ENCODE results near the gene SETD4. TPM values are rescaled to one million over a fixed set of nuclear protein-coding genes. Genes with fewer than 3 reads are reported as not detected.

The SETD4 gene, protein sequence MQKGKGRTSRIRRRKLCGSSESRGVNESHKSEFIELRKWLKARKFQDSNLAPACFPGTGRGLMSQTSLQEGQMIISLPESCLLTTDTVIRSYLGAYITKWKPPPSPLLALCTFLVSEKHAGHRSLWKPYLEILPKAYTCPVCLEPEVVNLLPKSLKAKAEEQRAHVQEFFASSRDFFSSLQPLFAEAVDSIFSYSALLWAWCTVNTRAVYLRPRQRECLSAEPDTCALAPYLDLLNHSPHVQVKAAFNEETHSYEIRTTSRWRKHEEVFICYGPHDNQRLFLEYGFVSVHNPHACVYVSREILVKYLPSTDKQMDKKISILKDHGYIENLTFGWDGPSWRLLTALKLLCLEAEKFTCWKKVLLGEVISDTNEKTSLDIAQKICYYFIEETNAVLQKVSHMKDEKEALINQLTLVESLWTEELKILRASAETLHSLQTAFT
- total RNA-seq (2021; fragmentation: NEBNext Ultra II Directional; extraction: Animal tissue kit (Norgen Biotek cat#: 25700)): 10 to 100 TPM in 1 of 6 experiments, 1 to 10 TPM in 5; 7.6 to 10.1 (median 8.7) TPM
- long read RNA-seq, partial matches to known transcripts: 2 of 5 reads
- long read RNA-seq, other reads (novel, unspliced or antisense): 3 of 5 reads

- Mint-ChIP-seq H3K9me3 (no peaks in the 10 kb centered on the region), H3K36me3 (ENCODE audit: low read depth) (peaks cover 27% of the 10 kb centered on the region), H3K4me3 (peak within 1 kb of the TSS; percentile 95), H3K4me1 (ENCODE audit: low read depth) (peaks cover 23% of the 10 kb centered on the region), H3K27ac (peak within 1 kb of the TSS; percentile 96), H3K27me3 (ENCODE audit: insufficient read depth) (peaks cover 1% of the 10 kb centered on the region)
- peak; percentile 94 for DNase-seq
- TF ChIP-seq, protein P1, sequence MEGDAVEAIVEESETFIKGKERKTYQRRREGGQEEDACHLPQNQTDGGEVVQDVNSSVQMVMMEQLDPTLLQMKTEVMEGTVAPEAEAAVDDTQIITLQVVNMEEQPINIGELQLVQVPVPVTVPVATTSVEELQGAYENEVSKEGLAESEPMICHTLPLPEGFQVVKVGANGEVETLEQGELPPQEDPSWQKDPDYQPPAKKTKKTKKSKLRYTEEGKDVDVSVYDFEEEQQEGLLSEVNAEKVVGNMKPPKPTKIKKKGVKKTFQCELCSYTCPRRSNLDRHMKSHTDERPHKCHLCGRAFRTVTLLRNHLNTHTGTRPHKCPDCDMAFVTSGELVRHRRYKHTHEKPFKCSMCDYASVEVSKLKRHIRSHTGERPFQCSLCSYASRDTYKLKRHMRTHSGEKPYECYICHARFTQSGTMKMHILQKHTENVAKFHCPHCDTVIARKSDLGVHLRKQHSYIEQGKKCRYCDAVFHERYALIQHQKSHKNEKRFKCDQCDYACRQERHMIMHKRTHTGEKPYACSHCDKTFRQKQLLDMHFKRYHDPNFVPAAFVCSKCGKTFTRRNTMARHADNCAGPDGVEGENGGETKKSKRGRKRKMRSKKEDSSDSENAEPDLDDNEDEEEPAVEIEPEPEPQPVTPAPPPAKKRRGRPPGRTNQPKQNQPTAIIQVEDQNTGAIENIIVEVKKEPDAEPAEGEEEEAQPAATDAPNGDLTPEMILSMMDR (IDR thresholded peaks at IDR 0.05): no peak
Measured at GRCh38 chr21:36060159-36060921, at the start of gene SETD4. TSS of gene SETD4 (minus strand) at chr21:36060526. CDS start at chr21:36058888, 1,638 bp downstream.

- no peak for DNase-seq
- TF ChIP-seq, protein P1 (IDR thresholded peaks at IDR 0.05): no peak
- no peaks in the 10 kb centered on the region; the same call in 1 of the 2 replicates for H3K9me3 Mint-ChIP-seq
- H3K27me3 Mint-ChIP-seq (ENCODE audit: insufficient read depth): peaks cover 10% of the 10 kb centered on the region
- H3K27ac Mint-ChIP-seq: no peak overlapping the region
- H3K4me1 Mint-ChIP-seq (ENCODE audit: low read depth): peaks cover 28% of the 10 kb centered on the region
- H3K4me3 Mint-ChIP-seq: no peak overlapping the region
- H3K36me3 Mint-ChIP-seq (ENCODE audit: low read depth): no peaks in the 10 kb centered on the region
Measured at GRCh38 chr21:36109868-36110267, 49.5 kb upstream of the SETD4 start.

DNA sequence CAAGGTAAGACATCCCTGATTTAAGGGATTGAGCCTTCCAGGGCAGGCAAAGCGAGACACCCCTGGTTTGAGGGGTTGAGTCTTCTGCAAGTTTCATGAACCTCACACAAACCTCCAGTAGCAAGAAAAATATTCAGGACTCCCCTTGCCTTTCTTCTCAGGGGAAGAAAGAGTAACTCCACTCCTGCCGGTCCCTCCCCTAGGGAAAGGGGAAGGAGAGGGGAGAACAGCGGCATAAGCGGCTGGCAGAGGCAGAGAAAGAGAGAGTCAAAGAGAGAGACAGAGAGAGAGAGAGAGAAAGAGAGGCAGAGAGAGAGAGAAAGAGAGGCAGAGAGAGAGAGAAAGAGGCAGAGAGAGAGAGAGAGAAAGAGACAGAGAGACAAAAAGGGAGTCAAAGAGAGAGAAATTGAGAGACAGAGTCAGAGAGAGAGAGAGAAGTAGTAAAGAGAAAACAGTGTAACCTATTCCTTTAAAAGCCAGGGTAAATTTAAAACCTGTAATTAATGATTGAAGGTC, 45.1 kb upstream of the SETD4 start:
- Mint-ChIP-seq H3K27ac (peak overlapping the region; percentile 54; the same call in 1 of the 2 replicates), H3K4me1 (ENCODE audit: low read depth) (peaks cover 24% of the 10 kb centered on the region; the same call in 1 of the 2 replicates), H3K4me3 (peak overlapping the region; percentile 79; the same call in 1 of the 2 replicates), H3K27me3 (ENCODE audit: insufficient read depth) (peaks cover 21% of the 10 kb centered on the region), H3K9me3 (no peaks in the 10 kb centered on the region; the same call in 1 of the 2 replicates), H3K36me3 (ENCODE audit: low read depth) (no peaks in the 10 kb centered on the region)
- TF ChIP-seq, protein P1 (IDR thresholded peaks at IDR 0.05): no peak
- DNase-seq: no peak

DNA sequence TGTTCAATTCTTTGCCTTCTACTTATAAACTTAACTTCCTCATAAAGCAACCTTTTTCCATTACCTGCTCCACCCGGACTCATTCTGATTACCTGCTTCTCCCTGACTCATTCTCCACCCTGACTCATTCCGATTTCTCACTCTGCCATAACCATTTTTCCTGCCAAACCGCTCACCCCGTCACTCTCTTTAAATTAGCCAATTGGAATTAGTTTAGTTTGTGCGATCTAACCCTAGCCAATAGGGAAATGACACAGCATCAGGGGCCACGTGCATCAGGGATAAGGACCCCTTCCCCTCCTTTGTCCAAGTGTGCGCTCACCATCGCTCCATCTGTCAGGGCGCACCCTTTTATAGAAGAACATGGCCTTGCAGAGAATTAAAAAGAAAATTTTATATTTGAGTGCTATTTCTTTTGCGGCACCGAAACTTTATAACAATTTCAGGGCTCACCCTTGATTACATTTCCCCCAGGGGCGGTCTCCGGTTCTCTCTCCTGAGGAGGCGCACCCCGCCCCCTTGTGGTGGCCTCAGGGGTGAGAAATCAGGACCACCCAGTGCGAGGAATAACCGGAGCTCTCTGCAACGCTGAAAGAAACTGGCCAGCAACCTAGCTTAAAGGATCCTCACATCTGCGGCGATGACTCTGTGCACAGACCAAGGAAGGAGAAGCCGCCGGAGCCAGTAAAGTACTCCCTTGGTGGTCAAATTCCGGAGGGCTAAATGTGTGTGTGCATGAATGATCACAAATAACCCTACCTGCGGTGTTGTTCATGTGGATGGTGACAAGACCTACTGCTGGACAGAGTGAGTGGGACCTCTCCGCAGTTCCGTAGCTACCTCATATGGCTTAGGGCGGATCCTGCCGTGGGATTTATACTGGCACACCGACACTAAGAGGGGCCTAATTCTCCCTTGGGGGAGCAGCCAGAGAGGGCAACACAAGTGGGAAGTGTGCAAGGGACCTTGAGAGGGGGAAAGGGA, 44.3 kb upstream of the SETD4 start:
- H3K4me1 Mint-ChIP-seq (ENCODE audit: low read depth): peaks cover 24% of the 10 kb centered on the region; the same call in 1 of the 2 replicates
- H3K27ac Mint-ChIP-seq: peak overlapping the region; percentile 54; the same call in 1 of the 2 replicates
- TF ChIP-seq, protein P1 (IDR thresholded peaks at IDR 0.05): peak; percentile 76
- H3K27me3 Mint-ChIP-seq (ENCODE audit: insufficient read depth): peaks cover 26% of the 10 kb centered on the region
- peak overlapping the region; percentile 79 for H3K4me3 Mint-ChIP-seq
- no peaks in the 10 kb centered on the region for H3K36me3 Mint-ChIP-seq (ENCODE audit: low read depth)
- H3K9me3 Mint-ChIP-seq: no peaks in the 10 kb centered on the region; the same call in 1 of the 2 replicates
- DNase-seq: no peak

Data from HFFc6 (cell line).